CD4-positive, alpha-beta memory T cell (primary cell): ENCODE results near the gene TMEM61. TPM values are rescaled to one million over a fixed set of nuclear protein-coding genes. Genes with fewer than 3 reads are reported as not detected.
"Not testable (repeated sequence)": the region's sequence is repeated elsewhere in the genome, so short reads cannot be mapped to it uniquely, and the experiment has no call there.

ENCODE experiments used
- CTCF ChIA-PET: fragments of 350-600 bp; sonication (Branson Sonifier 250); formaldehyde crosslinking; loops from one replicate; lab custom pipeline; 2021; ENCODE audit warnings: inconsistent platforms; ENCODE audit not compliant: partially characterized antibody; lab: Charles Lee
- POLR2A ChIA-PET: fragments of 350-600 bp; sonication (Branson Sonifier 250); formaldehyde crosslinking; loops from one replicate; lab custom pipeline; 2021; ENCODE audit not compliant: partially characterized antibody; lab: Charles Lee
- DNase-seq, 5 donors: peaks; one replicate each; pipeline versions ENCODE4 v3.0.0 to v3.0.0-alpha.2; 2020 to 2022; ENCODE audit warnings: mixed read lengths in 1 of 5
- H3K27ac ChIP-seq: one replicate; pipeline ENCODE4 v1.7.0; 2013; ENCODE audit warnings: low read depth, low read length
- H3K27me3 ChIP-seq: 2 replicates; pipeline ENCODE4 v1.7.0; 2013; ENCODE audit warnings: mild to moderate bottlenecking, low read length, moderate library complexity; ENCODE audit not compliant: insufficient read depth
- H3K36me3 ChIP-seq: 2 replicates; pipeline ENCODE4 v1.7.0; 2013; ENCODE audit warnings: mild to moderate bottlenecking, low read length, moderate library complexity; ENCODE audit not compliant: insufficient read depth
- H3K4me1 ChIP-seq: 2 replicates; pipeline ENCODE4 v1.7.0; 2013; ENCODE audit warnings: mild to moderate bottlenecking, low read length, moderate library complexity; ENCODE audit not compliant: insufficient read depth
- H3K4me3 ChIP-seq, 2 donors: one replicate each; pipeline ENCODE4 v1.7.0; 2013; ENCODE audit warnings: low read length in 2 of 2, mild to moderate bottlenecking in 1 of 2
- H3K9me3 ChIP-seq, 2 donors: one replicate each; pipeline ENCODE4 v1.7.0; 2013; ENCODE audit warnings: low read length in 2 of 2, control low read depth in 1 of 2; ENCODE audit not compliant: control insufficient read depth in 1 of 2
- H3K27ac Mint-ChIP-seq, 7 donors: one replicate each; pipeline ENCODE4 v1.8.0; 2020 to 2021; ENCODE audit warnings: mixed read lengths in 7 of 7, mild to moderate bottlenecking in 6 of 7, inconsistent platforms in 3 of 7, moderate library complexity in 3 of 7
- H3K27me3 Mint-ChIP-seq, 2 donors: one replicate each; pipeline ENCODE4 v1.8.0; 2020 to 2021; ENCODE audit warnings: mixed read lengths in 2 of 2
- H3K36me3 Mint-ChIP-seq, 2 donors: one replicate each; pipeline ENCODE4 v1.8.0; 2020 to 2021; ENCODE audit warnings: mixed read lengths in 2 of 2, inconsistent platforms in 1 of 2, mild to moderate bottlenecking in 1 of 2
- H3K4me1 Mint-ChIP-seq, 4 donors: one replicate each; pipeline ENCODE4 v1.8.0; 2020 to 2021; ENCODE audit warnings: mixed read lengths in 4 of 4, mild to moderate bottlenecking in 1 of 4
- H3K4me3 Mint-ChIP-seq, 8 donors: one replicate each; pipeline ENCODE4 v1.8.0; 2020 to 2021; ENCODE audit warnings: mixed read lengths in 8 of 8, mild to moderate bottlenecking in 7 of 8, moderate library complexity in 6 of 8, inconsistent platforms in 3 of 8
- H3K9me3 Mint-ChIP-seq, 8 donors: one replicate each; pipeline ENCODE4 v1.8.0; 2020 to 2021; ENCODE audit warnings: mixed read lengths in 8 of 8, mild to moderate bottlenecking in 5 of 8, inconsistent platforms in 3 of 8, moderate library complexity in 1 of 8
- intact Hi-C: fragments of 100-400 bp; cut with micrococcal nuclease; formaldehyde crosslinking; loops from one replicate; pipeline ENCODE4 v1.15.1; 2023
- polyA plus RNA-seq, 2 donors: library from polyadenylated mRNA; unstranded; fragments of 300-500 nt; fragmentation: Illumina TruSeq; gene quantifications; one replicate each; pipeline ENCODE4 v1.2.3, GENCODE V29; 2021
- total RNA-seq, 2 experiments: library from RNA; stranded (reverse); gene quantifications; one replicate each; pipeline ENCODE4 v1.2.3, GENCODE V29; 2021

The TMEM61 gene
- total RNA-seq (not detected), polyA plus RNA-seq (not detected)

GRCh38 chr1:54980528-54981241 is at the start of gene TMEM61:
TSS of gene TMEM61 (plus strand) at chr1:54980628. CDS start at chr1:54981066, 438 bp downstream.
- no peaks in the 10 kb centered on the region for H3K36me3 Mint-ChIP-seq
- H3K27me3 ChIP-seq = peaks cover 3% of the 10 kb centered on the region
- no peak within 1 kb of the TSS for H3K27ac ChIP-seq
- DNase-seq = no peak
- H3K4me1 ChIP-seq = no peaks in the 10 kb centered on the region
- no peaks in the 10 kb centered on the region for H3K9me3 Mint-ChIP-seq
- H3K4me1 Mint-ChIP-seq = peaks cover 0 to 2% (median 0%) of the 10 kb centered on the region in 4 donors
- H3K27ac Mint-ChIP-seq = no peak within 1 kb of the TSS
- CTCF ChIA-PET = no interaction called here
- no peak within 1 kb of the TSS for H3K4me3 ChIP-seq
- no peaks in the 10 kb centered on the region for H3K36me3 ChIP-seq
- peak within 1 kb of the TSS in 2 of 8 donors; percentile 34 to 50 for H3K4me3 Mint-ChIP-seq
- POLR2A ChIA-PET = no interaction called here
- intact Hi-C loops = no loop called here
- peaks cover 19 to 32% of the 10 kb centered on the region in 2 donors for H3K27me3 Mint-ChIP-seq
- no peaks in the 10 kb centered on the region for H3K9me3 ChIP-seq

GRCh38 chr1:54931275-54931840 is 49.1 kb upstream of the TMEM61 start:
- H3K27me3 ChIP-seq = no peaks in the 10 kb centered on the region
- H3K9me3 ChIP-seq = no peaks in the 10 kb centered on the region
- Mint-ChIP-seq H3K27ac (no peak overlapping the region), H3K9me3 (peaks cover 0 to 8% (median 0%) of the 10 kb centered on the region in 8 donors), H3K36me3 (no peaks in the 10 kb centered on the region), H3K4me3 (no peak overlapping the region), H3K27me3 (peaks cover 10 to 15% of the 10 kb centered on the region in 2 donors), H3K4me1 (no peaks in the 10 kb centered on the region)
- intact Hi-C loops = no loop called here
- CTCF ChIA-PET = interaction anchor here (1.0 to 3.5 kb wide), 5 partner anchors 11 to 65 kb away, joined by 4 to 18 read pairs (median 5); no protein-coding TSS in a partner anchor
- H3K4me3 ChIP-seq = no peak overlapping the region
- no peaks in the 10 kb centered on the region for H3K4me1 ChIP-seq
- no peak for DNase-seq
- H3K36me3 ChIP-seq = no peaks in the 10 kb centered on the region
- H3K27ac ChIP-seq = no peak overlapping the region
- POLR2A ChIA-PET = interaction anchor here (0.9 kb wide), 1 partner anchor 47 kb away, joined by 3 read pairs; no protein-coding TSS in a partner anchor

DNA sequence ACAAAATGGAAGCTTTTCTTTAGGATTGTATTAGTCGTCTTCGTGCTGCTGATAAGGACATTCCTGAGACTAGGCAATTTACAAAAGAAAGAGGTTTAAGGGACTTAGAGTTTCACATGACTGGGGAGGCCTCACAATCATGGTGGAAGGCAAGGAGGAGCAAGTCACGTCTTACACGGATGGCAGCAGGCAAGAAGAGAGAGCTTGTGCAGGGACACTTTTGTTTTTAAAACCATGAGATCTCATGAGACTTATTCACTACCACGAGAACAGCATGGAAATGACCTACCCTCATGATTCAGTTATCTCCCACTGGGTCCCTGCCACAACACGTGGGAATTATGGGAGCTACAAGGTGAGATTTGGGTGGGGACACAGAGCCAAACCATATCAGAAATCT is 46.3 kb upstream of the TMEM61 start:
- H3K36me3 ChIP-seq, H3K27ac ChIP-seq, H3K9me3 ChIP-seq, intact Hi-C loops, H3K4me1 Mint-ChIP-seq, DNase-seq, H3K4me3 ChIP-seq, H3K27ac Mint-ChIP-seq, H3K4me1 ChIP-seq, H3K9me3 Mint-ChIP-seq, H3K27me3 ChIP-seq, POLR2A ChIA-PET, H3K36me3 Mint-ChIP-seq, H3K4me3 Mint-ChIP-seq: not testable (repeated sequence)
- peaks cover 10 to 21% of the 10 kb centered on the region in 2 donors for H3K27me3 Mint-ChIP-seq
- CTCF ChIA-PET = interaction anchor here (2.6 kb wide), 1 partner anchor 11 kb away, joined by 17 read pairs; no protein-coding TSS in a partner anchor

GRCh38 chr1:54934869-54935268 is 45.6 kb upstream of the TMEM61 start:
- H3K4me1 ChIP-seq = no peaks in the 10 kb centered on the region
- H3K9me3 Mint-ChIP-seq = peaks cover 0 to 8% (median 0%) of the 10 kb centered on the region in 8 donors
- CTCF ChIA-PET = interaction anchor here (2.6 kb wide), 1 partner anchor 10 kb away, joined by 17 read pairs; no protein-coding TSS in a partner anchor
- DNase-seq = no peak
- no peaks in the 10 kb centered on the region for H3K27me3 ChIP-seq
- no peak overlapping the region for H3K4me3 ChIP-seq
- peaks cover 0 to 6% (median 3%) of the 10 kb centered on the region in 4 donors for H3K4me1 Mint-ChIP-seq
- intact Hi-C loops = no loop called here
- peaks cover 10 to 21% of the 10 kb centered on the region in 2 donors for H3K27me3 Mint-ChIP-seq
- no peak overlapping the region for H3K27ac Mint-ChIP-seq
- no peaks in the 10 kb centered on the region for H3K9me3 ChIP-seq
- no peaks in the 10 kb centered on the region for H3K36me3 ChIP-seq
- no peaks in the 10 kb centered on the region for H3K36me3 Mint-ChIP-seq
- H3K27ac ChIP-seq = no peak overlapping the region
- H3K4me3 Mint-ChIP-seq = no peak overlapping the region
- POLR2A ChIA-PET = no interaction called here

DNA sequence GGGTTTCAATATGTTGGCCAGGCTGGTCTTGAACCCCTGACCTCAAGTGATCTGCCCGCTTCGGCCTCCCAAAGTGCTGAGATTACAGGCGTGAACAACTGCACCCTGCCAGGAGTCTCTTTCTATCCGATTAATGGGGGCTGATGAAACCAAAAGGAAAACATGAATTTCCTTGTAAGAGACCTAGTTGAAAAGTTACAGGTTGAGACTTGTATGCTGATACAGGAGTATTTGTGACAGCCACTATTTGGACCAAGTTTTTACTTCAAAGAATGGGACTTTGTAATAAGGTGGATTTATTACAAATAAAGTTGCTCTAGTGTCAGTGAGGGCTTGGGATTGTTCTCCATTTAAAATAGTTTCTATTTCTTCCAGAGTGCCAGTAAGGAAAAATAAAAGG is 43.6 kb upstream of the TMEM61 start:
- ChIA-PET POLR2A (no interaction called here), CTCF (no interaction called here)
- intact Hi-C loops = no loop called here
- Histone ChIP-seq H3K4me1 (no peaks in the 10 kb centered on the region), H3K27ac (no peak overlapping the region), H3K4me3 (no peak overlapping the region), H3K36me3 (no peaks in the 10 kb centered on the region), H3K9me3 (no peaks in the 10 kb centered on the region), H3K27me3 (no peaks in the 10 kb centered on the region)
- Mint-ChIP-seq H3K36me3 (no peaks in the 10 kb centered on the region), H3K4me1 (peaks cover 0 to 6% (median 3%) of the 10 kb centered on the region in 4 donors), H3K27ac (peak overlapping the region in 1 of 7 donors; percentile 19), H3K9me3 (peaks cover 0 to 5% (median 0%) of the 10 kb centered on the region in 8 donors), H3K4me3 (no peak overlapping the region), H3K27me3 (peaks cover 10 to 20% of the 10 kb centered on the region in 2 donors)
- no peak for DNase-seq

- Histone ChIP-seq H3K4me1 (no peaks in the 10 kb centered on the region), H3K27me3 (no peaks in the 10 kb centered on the region), H3K36me3 (no peaks in the 10 kb centered on the region), H3K27ac (no peak overlapping the region), H3K4me3 (no peak overlapping the region), H3K9me3 (no peaks in the 10 kb centered on the region)
- no peak for DNase-seq
- Mint-ChIP-seq H3K4me1 (peaks cover 0 to 6% (median 3%) of the 10 kb centered on the region in 4 donors), H3K27ac (no peak overlapping the region), H3K27me3 (peaks cover 10 to 21% of the 10 kb centered on the region in 2 donors), H3K9me3 (peaks cover 0 to 5% (median 0%) of the 10 kb centered on the region in 8 donors), H3K36me3 (no peaks in the 10 kb centered on the region), H3K4me3 (no peak overlapping the region)
- ChIA-PET CTCF (interaction anchor here (1.4 kb wide), 1 partner anchor 13 kb away, joined by 4 read pairs; no protein-coding TSS in a partner anchor), POLR2A (no interaction called here)
- intact Hi-C loops = no loop called here
Measured at GRCh38 chr1:54937469-54937868, 43.0 kb upstream of the TMEM61 start.

DNA sequence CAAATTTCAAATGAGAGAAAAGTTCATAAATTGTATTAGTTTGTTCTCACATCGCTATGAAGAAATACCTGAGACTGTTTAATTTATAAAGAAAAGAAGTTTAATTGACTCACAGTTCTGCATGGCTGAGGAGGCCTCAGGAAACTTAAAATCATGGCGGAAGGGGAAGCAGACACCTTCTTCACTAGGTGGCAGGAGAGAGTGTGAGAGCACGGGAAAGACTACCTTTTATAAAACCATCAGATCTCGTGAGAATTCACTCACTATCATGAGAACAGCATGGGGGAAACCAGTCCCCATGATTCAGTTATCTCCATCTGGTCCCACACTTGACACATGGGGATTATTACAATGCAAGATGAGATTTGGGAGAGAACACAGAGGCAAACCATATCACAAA is 41.5 kb upstream of the TMEM61 start:
- H3K27ac Mint-ChIP-seq, H3K27ac ChIP-seq, H3K9me3 Mint-ChIP-seq, H3K9me3 ChIP-seq, intact Hi-C loops, H3K4me1 ChIP-seq, H3K36me3 Mint-ChIP-seq, H3K4me3 Mint-ChIP-seq, DNase-seq, POLR2A ChIA-PET, H3K27me3 ChIP-seq, H3K4me1 Mint-ChIP-seq, H3K36me3 ChIP-seq, H3K4me3 ChIP-seq: not testable (repeated sequence)
- H3K27me3 Mint-ChIP-seq = peaks cover 9 to 21% of the 10 kb centered on the region in 2 donors
- CTCF ChIA-PET = interaction anchor here (1.4 to 1.9 kb wide), 3 partner anchors 9 to 12 kb away, joined by 4 to 7 read pairs (median 5); no protein-coding TSS in a partner anchor
